ENCODE results near the gene UBASH3B. TPM values are rescaled to one million over a fixed set of nuclear protein-coding genes. Genes with fewer than 3 reads are reported as not detected.
"Not testable (repeated sequence)": the region's sequence is repeated elsewhere in the genome, so short reads cannot be mapped to it uniquely, and the experiment has no call there.

Gene UBASH3B
- total RNA-seq, 2 experiments from 2014 or later: 16.2 to 20.1 TPM

DNA sequence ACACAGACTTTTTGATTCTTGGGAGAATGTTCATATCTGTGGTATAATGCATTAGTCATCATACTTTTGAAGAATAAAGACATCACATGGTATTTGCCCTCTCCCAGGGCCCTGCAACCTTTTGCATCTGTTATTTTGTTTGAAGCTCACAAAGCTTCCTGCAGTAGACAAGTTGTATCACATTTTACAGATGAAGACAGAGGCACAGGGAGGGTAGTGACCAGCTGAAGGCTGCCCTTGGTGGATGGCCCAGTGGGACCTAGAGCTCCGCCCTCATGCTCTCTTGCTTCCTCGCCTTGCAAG lies 66.4 kb downstream of the UBASH3B start:
- ATAC-seq (peak; percentile 72), DNase-seq (peak; percentile 42)
- ChIA-PET CTCF (interaction anchor here (0.9 to 1.9 kb wide), 5 partner anchors 9 to 66 kb away, joined by 3 to 7 read pairs (median 3); no protein-coding TSS in a partner anchor), POLR2A (interaction anchor here (0.6 to 0.7 kb wide), 2 partner anchors 61 to 131 kb away, joined by 3 read pairs; no protein-coding TSS in a partner anchor)
- Mint-ChIP-seq H3K4me3 (no peak overlapping the region), H3K4me1 (peaks cover 65% of the 10 kb centered on the region), H3K36me3 (ENCODE audit: low read depth) (no peaks in the 10 kb centered on the region), H3K9me3 (ENCODE audit: low read depth) (no peaks in the 10 kb centered on the region), H3K27me3 (no peaks in the 10 kb centered on the region), H3K27ac (no peak overlapping the region)
- intact Hi-C loops (cut with DNase I, micrococcal nuclease): loop anchor here in 1 of 2 experiments (2.0 kb wide), 2 partner anchors 25 to 57 kb away; no protein-coding TSS in a partner anchor

DNA sequence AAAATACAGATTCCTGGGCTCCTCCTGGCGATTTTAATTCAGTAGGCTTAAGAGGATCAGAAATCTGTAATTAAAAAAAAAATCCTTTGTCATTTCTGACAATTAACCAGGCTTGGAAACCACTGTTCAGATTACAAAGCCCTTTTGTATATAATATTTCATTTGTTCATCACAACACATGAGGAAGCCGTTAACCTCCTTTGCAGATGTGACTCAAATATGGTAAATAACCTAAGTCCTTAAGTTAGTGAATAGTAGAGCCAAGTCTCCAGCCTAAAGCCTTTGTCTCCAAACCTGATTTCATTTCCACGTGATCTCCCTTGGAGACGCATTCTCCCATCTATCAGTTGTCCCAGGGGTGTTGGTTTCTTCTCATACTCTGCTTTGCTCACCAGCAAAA lies 67.6 kb downstream of the UBASH3B start:
- intact Hi-C loops (cut with DNase I, micrococcal nuclease): loop anchor here (1.0 to 2.0 kb wide), 3 partner anchors 21 to 56 kb away; no protein-coding TSS in a partner anchor
- DNase-seq: no peak
- H3K4me1 Mint-ChIP-seq: peaks cover 68% of the 10 kb centered on the region
- H3K27me3 Mint-ChIP-seq: no peaks in the 10 kb centered on the region
- no peaks in the 10 kb centered on the region for H3K36me3 Mint-ChIP-seq (ENCODE audit: low read depth)
- H3K9me3 Mint-ChIP-seq (ENCODE audit: low read depth): no peaks in the 10 kb centered on the region
- ATAC-seq: no peak
- POLR2A ChIA-PET: no interaction called here
- peak overlapping the region; percentile 79 for H3K27ac Mint-ChIP-seq
- no peak overlapping the region for H3K4me3 Mint-ChIP-seq
- CTCF ChIA-PET: interaction anchor here (0.6 to 1.1 kb wide), 4 partner anchors 57 to 307 kb away, joined by 3 to 4 read pairs (median 3); no protein-coding TSS in a partner anchor

DNA sequence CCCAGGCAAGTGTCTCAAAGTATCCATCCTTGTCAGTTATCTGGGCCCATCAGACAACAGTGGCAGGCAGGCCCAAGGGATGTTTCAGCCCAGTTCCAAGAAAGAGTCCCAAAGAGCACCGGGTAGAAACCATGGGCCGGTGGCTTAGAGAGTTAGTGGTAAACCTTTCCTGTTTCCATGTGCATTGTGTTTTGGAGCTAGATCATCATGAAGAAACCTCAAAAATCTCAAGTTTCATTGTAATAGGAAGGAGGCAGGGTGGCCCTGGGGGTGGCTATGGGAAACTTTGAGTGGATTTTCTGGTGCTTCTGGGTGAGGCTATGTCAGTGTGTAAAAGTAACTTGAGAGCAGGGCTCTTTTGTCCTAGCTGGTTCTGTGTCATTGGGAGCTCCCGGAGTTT lies 68.1 kb downstream of the UBASH3B start:
- intact Hi-C loops (cut with DNase I, micrococcal nuclease): loop anchor here (1.0 to 2.0 kb wide), 3 partner anchors 21 to 55 kb away; no protein-coding TSS in a partner anchor
- Mint-ChIP-seq H3K9me3 (ENCODE audit: low read depth) (no peaks in the 10 kb centered on the region), H3K27ac (peak overlapping the region; percentile 79), H3K27me3 (no peaks in the 10 kb centered on the region), H3K4me1 (peaks cover 73% of the 10 kb centered on the region), H3K4me3 (no peak overlapping the region), H3K36me3 (ENCODE audit: low read depth) (no peaks in the 10 kb centered on the region)
- ChIA-PET CTCF (interaction anchor here (0.6 to 1.1 kb wide), 7 partner anchors 13 to 129 kb away, joined by 3 to 4 read pairs (median 3); no protein-coding TSS in a partner anchor), POLR2A (no interaction called here)
- peak; percentile 42 for ATAC-seq
- DNase-seq: peak; percentile 68

DNA sequence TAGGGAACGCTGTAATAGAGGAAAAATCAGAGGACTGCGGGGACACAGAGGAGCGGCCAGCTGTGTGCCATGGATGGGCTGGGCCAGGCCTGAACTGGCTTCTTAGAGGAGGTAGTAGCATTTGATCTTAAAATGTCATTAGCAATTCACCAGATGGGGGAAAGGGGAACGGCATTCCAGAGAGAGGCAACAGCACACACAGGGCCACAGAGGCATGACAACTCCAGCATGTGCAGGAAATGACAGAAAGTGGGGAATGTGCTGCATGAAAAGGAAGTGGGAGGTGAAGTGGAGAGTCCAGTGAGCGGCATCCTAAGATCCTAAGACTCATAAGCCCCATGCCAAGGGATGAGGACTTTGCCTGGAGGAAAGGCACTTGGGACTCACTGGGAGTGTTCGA lies 69.0 kb downstream of the UBASH3B start:
- H3K36me3 Mint-ChIP-seq (ENCODE audit: low read depth): no peaks in the 10 kb centered on the region
- no peaks in the 10 kb centered on the region for H3K9me3 Mint-ChIP-seq (ENCODE audit: low read depth)
- no peak overlapping the region for H3K27ac Mint-ChIP-seq
- ChIA-PET POLR2A (no interaction called here), CTCF (interaction anchor here (1.0 kb wide), 1 partner anchor 128 kb away, joined by 3 read pairs; no protein-coding TSS in a partner anchor)
- no peaks in the 10 kb centered on the region for H3K27me3 Mint-ChIP-seq
- DNase-seq (no peak), ATAC-seq (no peak)
- intact Hi-C loops (cut with DNase I, micrococcal nuclease): no loop called here
- H3K4me1 Mint-ChIP-seq: peaks cover 80% of the 10 kb centered on the region
- no peak overlapping the region for H3K4me3 Mint-ChIP-seq

DNA sequence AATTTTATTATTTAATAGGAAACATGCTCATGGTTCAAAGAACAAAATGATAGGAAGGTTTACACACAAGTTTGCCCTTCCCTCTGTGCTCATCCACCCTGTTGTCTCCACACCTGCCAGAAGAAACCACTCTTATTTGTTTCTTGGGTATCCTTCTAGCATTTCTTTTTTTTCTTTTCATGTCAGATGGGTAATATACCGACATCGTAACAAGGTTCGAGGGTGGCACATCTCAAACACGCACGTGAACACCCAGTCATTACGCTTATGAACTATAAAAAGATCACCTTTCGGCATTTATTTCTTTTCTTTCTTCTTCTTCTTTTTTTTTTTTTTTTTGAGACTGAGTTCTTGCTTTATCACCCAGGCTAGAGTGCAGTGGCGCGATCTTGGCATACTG lies 70.5 kb downstream of the UBASH3B start:
- ChIA-PET CTCF (interaction anchor here (0.6 to 1.5 kb wide), 3 partner anchors 24 to 145 kb away, joined by 3 to 6 read pairs (median 3); no protein-coding TSS in a partner anchor), POLR2A (no interaction called here)
- Mint-ChIP-seq H3K9me3 (ENCODE audit: low read depth) (no peaks in the 10 kb centered on the region), H3K4me3 (no peak overlapping the region), H3K27me3 (no peaks in the 10 kb centered on the region), H3K36me3 (ENCODE audit: low read depth) (peaks cover 2% of the 10 kb centered on the region), H3K4me1 (peaks cover 69% of the 10 kb centered on the region), H3K27ac (no peak overlapping the region)
- no peak for DNase-seq
- intact Hi-C loops (cut with DNase I, micrococcal nuclease): loop anchor here (2.0 kb wide), 1 partner anchor 51 kb away; no protein-coding TSS in a partner anchor
- no peak for ATAC-seq

DNA sequence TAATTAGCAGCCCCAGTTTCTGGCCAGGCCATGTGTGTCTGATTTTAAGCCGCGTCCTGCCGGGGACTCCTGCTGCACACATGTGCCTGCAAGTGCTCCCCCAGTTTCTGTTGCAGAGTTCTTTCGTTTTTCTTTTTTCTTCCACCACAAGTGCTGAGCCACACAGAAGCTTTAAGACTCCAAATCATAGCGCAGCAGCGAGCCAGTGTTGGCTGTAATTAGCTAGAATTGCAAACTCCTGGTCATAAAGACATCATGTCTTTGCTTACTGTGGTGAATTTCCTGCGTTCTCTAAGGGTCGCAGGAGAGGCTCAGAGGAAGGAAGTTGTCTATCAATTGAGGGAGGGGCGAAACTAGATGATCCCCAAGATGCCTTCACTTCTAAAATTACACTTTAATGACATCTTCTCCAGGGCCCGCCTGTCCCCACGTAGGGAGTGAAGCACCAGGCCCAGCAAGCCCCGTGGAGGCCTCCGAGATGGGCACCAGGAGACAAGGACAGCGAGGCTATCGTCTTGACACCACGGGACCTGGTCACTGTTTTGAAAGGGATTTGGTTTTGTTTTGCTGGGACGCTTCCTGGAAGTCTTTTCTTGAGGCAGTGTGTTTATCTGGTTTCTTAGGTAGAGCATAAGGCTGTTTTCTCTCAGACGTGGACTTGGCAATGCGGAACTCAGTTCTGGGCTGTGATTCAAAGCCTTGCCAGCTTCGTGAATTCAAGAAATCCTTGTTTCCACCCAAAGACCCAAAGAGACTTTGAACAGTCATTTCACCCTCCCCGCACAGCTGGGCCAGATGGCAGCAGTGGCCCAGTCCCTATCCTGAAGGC lies 71.8 kb downstream of the UBASH3B start:
- DNase-seq (peak; percentile 63), ATAC-seq (peak; percentile 68)
- H3K4me1 Mint-ChIP-seq: peaks cover 66% of the 10 kb centered on the region
- no peaks in the 10 kb centered on the region for H3K9me3 Mint-ChIP-seq (ENCODE audit: low read depth)
- POLR2A ChIA-PET: interaction anchor here (0.7 to 1.2 kb wide), 3 partner anchors 16 to 31 kb away, joined by 3 to 7 read pairs (median 3); no protein-coding TSS in a partner anchor
- no peaks in the 10 kb centered on the region for H3K27me3 Mint-ChIP-seq
- H3K4me3 Mint-ChIP-seq: peak overlapping the region; percentile 55
- intact Hi-C loops (cut with DNase I, micrococcal nuclease): loop anchor here (1.0 to 2.0 kb wide), 2 partner anchors 17 to 53 kb away; no protein-coding TSS in a partner anchor
- peak overlapping the region; percentile 76 for H3K27ac Mint-ChIP-seq
- peaks cover 2% of the 10 kb centered on the region for H3K36me3 Mint-ChIP-seq (ENCODE audit: low read depth)
- CTCF ChIA-PET: interaction anchor here (0.5 to 1.5 kb wide), 13 partner anchors 17 to 724 kb away, joined by 3 to 6 read pairs (median 3); no protein-coding TSS in a partner anchor

DNA sequence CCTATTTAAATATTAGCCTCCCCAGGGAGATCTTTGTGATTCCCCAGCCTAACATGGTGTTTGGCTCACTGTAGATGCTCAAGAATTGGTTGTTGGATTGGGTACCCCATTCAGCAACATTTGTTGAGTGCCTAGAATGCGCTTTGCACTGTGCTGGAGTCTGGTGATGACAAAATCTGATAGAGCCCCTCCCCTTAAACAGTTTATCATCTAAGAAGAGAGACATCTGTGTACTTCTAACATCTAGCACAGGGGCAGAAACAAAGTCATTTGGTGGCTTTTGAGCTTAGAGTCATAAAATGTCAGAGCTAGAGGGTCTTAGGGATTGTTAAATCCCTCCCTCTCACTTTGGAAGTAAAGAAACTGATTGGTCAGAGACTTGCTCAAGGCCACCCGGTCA lies 73.0 kb downstream of the UBASH3B start:
- no peak overlapping the region for H3K27ac Mint-ChIP-seq
- no peak for ATAC-seq
- ChIA-PET CTCF (interaction anchor here (0.6 to 1.4 kb wide), 6 partner anchors 11 to 742 kb away, joined by 3 to 5 read pairs (median 4); no protein-coding TSS in a partner anchor), POLR2A (no interaction called here)
- intact Hi-C loops (cut with DNase I, micrococcal nuclease): no loop called here
- H3K4me1 Mint-ChIP-seq: peaks cover 58% of the 10 kb centered on the region
- no peaks in the 10 kb centered on the region for H3K9me3 Mint-ChIP-seq (ENCODE audit: low read depth)
- no peak overlapping the region for H3K4me3 Mint-ChIP-seq
- no peaks in the 10 kb centered on the region for H3K27me3 Mint-ChIP-seq
- DNase-seq: no peak
- peaks cover 2% of the 10 kb centered on the region for H3K36me3 Mint-ChIP-seq (ENCODE audit: low read depth)

DNA sequence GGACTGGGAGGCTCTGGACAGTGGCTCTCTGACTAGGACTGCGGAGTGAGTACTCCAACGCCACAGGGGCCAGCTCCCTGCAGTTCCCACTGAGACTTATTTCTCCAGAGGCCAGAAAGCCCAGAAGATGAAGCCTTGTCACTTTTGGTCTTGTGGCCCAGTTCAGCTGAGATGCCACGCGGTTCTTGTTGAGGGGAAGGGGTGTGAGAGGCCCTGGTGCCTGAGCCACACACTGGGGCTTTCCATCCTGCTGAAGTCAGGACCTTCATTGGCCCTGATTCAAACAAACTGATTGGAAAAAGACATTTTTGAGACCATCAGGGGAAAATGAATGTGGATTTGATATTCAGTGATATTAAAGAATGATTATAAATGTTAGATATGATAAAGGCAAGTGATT lies 73.6 kb downstream of the UBASH3B start:
- Mint-ChIP-seq H3K27me3 (no peaks in the 10 kb centered on the region), H3K4me1 (peaks cover 52% of the 10 kb centered on the region), H3K36me3 (ENCODE audit: low read depth) (peaks cover 2% of the 10 kb centered on the region), H3K4me3 (no peak overlapping the region), H3K27ac (peak overlapping the region; percentile 13), H3K9me3 (ENCODE audit: low read depth) (no peaks in the 10 kb centered on the region)
- POLR2A ChIA-PET: no interaction called here
- CTCF ChIA-PET: interaction anchor here (0.6 to 1.4 kb wide), 4 partner anchors 15 to 742 kb away, joined by 4 to 5 read pairs (median 4); no protein-coding TSS in a partner anchor
- ATAC-seq (no peak), DNase-seq (no peak)
- intact Hi-C loops (cut with DNase I, micrococcal nuclease): no loop called here

DNA sequence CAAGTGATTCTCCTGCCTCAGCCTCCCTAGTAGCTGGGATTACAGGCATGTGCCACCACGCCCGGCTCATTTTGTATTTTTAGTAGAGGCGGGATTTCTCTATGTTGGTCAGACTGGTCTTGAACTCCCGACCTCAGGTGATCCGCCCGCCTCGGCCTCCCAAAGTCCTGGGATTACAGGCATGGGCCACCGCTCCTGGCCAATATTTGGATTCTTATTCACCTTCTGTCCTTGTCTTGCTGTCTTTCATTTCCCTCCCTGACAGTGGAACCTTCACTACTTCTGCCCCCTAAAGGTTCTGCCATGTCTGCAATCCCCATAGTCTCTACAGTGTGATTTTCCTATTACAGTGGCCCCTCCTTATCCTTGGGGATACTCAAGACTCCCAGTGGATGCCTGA lies 75.2 kb downstream of the UBASH3B start:
- H3K27me3 Mint-ChIP-seq; H3K9me3 Mint-ChIP-seq (ENCODE audit: low read depth); POLR2A ChIA-PET; H3K27ac Mint-ChIP-seq; DNase-seq; H3K36me3 Mint-ChIP-seq (ENCODE audit: low read depth); ATAC-seq; intact Hi-C loops (cut with DNase I, micrococcal nuclease); H3K4me3 Mint-ChIP-seq: not testable (repeated sequence)
- CTCF ChIA-PET: interaction anchor here (1.0 kb wide), 1 partner anchor 9 kb away, joined by 3 read pairs; no protein-coding TSS in a partner anchor
- peaks cover 44% of the 10 kb centered on the region for H3K4me1 Mint-ChIP-seq

DNA sequence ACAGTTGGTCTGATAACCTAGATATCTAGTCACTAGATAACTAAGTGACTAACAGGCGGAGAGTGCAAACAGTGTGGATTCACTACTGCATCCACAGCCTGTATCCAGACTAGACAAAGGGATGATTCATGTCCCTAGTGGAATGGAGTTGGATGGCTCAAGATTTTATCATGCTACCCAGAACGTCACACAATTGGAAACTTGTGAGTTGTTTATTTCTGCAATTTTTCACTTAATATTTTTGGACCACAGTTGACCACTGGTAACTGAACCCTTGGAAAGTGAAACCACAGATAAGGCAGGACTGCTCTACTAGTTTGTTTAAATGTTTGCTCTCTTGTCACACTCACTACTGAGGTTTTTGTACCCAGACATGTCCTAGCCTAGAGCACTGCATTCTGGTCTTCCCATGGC lies 76.0 kb downstream of the UBASH3B start:
- CTCF ChIA-PET: interaction anchor here (1.1 kb wide), 1 partner anchor 9 kb away, joined by 5 read pairs; no protein-coding TSS in a partner anchor
- ATAC-seq (no peak), DNase-seq (no peak)
- H3K27ac Mint-ChIP-seq: no peak overlapping the region
- peaks cover 39% of the 10 kb centered on the region for H3K4me1 Mint-ChIP-seq
- H3K9me3 Mint-ChIP-seq (ENCODE audit: low read depth): no peaks in the 10 kb centered on the region
- H3K4me3 Mint-ChIP-seq: no peak overlapping the region
- no peaks in the 10 kb centered on the region for H3K27me3 Mint-ChIP-seq
- POLR2A ChIA-PET: no interaction called here
- intact Hi-C loops (cut with DNase I, micrococcal nuclease): no loop called here
- H3K36me3 Mint-ChIP-seq (ENCODE audit: low read depth): peaks cover 2% of the 10 kb centered on the region

All from activated CD4-positive, alpha-beta T cell treated with anti-CD3 and anti-CD28 coated beads for 36 hours (primary cell).